Fibroblast of the conjunctiva (primary cell): ENCODE results near the gene PTPRN2.

ENCODE experiments used
- DNase-seq: peaks from one replicate; pipeline ENCODE4 v3.0.0-alpha.2; 2010; ENCODE audit warnings: low read depth

Gene PTPRN2

GRCh38 chr7:157561816-157562410 lies 1025.7 kb downstream of the PTPRN2 start:
- no peak for DNase-seq

- no peak for DNase-seq
Observed at GRCh38 chr7:157561523-157561785, 1026.2 kb downstream of the PTPRN2 start.

- no peak for DNase-seq
Observed at GRCh38 chr7:157560710-157561522, 1026.7 kb downstream of the PTPRN2 start.

GRCh38 chr7:157560258-157560654 lies 1027.4 kb downstream of the PTPRN2 start:
- DNase-seq = no peak

- DNase-seq = no peak
Observed at GRCh38 chr7:157559596-157560257, 1027.9 kb downstream of the PTPRN2 start.

GRCh38 chr7:157558875-157559595 lies 1028.6 kb downstream of the PTPRN2 start:
- no peak for DNase-seq

- no peak for DNase-seq
Observed at GRCh38 chr7:157558516-157558874, 1029.1 kb downstream of the PTPRN2 start.

- no peak for DNase-seq
Observed at GRCh38 chr7:157558061-157558460, 1029.6 kb downstream of the PTPRN2 start.

- no peak for DNase-seq
Observed at GRCh38 chr7:157557263-157557662, 1030.4 kb downstream of the PTPRN2 start.

- no peak for DNase-seq
Observed at GRCh38 chr7:157556642-157556944, 1031.0 kb downstream of the PTPRN2 start.

GRCh38 chr7:157555944-157556641 lies 1031.5 kb downstream of the PTPRN2 start:
- DNase-seq = no peak

- no peak for DNase-seq
Observed at GRCh38 chr7:157555313-157555712, 1032.3 kb downstream of the PTPRN2 start.

GRCh38 chr7:157554393-157555238 lies 1033.0 kb downstream of the PTPRN2 start:
- no peak for DNase-seq

- no peak for DNase-seq
Observed at GRCh38 chr7:157553256-157553655, 1034.4 kb downstream of the PTPRN2 start.

- no peak for DNase-seq
Observed at GRCh38 chr7:157552295-157552993, 1035.2 kb downstream of the PTPRN2 start.

GRCh38 chr7:157551325-157552070 lies 1036.1 kb downstream of the PTPRN2 start:
- no peak for DNase-seq

GRCh38 chr7:157550300-157551275 lies 1037.0 kb downstream of the PTPRN2 start:
- DNase-seq = no peak

GRCh38 chr7:157549612-157550299 lies 1037.9 kb downstream of the PTPRN2 start:
- DNase-seq = no peak
